ENCODE results near the gene CPA3. TPM values are rescaled to one million over a fixed set of nuclear protein-coding genes. Genes with fewer than 3 reads are reported as not detected.

CPA3 gene
- total RNA-seq, 1 donor from 2014 or later, result not detected

DNA sequence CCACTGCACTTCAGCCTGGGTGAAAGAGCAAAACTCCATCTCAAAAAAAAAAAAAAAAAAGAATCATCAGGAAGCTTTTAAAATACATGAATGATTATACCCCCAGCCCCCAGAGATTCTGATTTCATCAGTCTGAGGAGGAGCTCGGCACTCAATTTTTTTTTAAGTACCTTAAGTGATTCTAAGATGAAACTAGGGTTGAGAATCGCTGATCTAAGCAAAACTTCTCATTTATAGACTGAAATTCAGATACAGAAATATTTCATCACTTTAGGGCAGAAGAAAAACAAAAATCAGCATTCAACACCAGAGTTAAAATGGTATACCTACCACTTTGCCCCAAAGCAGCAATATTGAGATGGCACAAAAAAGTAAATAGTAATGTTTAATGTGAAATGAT lies 24.7 kb downstream of the CPA3 start:
- Mint-ChIP-seq H3K36me3 (ENCODE audit: unreplicated experiment) (no peaks in the 10 kb centered on the region), H3K4me1 (ENCODE audit: low read depth, unreplicated experiment) (no peaks in the 10 kb centered on the region), H3K27ac (ENCODE audit: unreplicated experiment) (no peak overlapping the region), H3K4me3 (ENCODE audit: unreplicated experiment) (no peak overlapping the region), H3K9me3 (ENCODE audit: unreplicated experiment) (no peaks in the 10 kb centered on the region), H3K27me3 (ENCODE audit: unreplicated experiment) (no peaks in the 10 kb centered on the region)
- DNase-seq, result no peak
- TF ChIP-seq, protein P1, sequence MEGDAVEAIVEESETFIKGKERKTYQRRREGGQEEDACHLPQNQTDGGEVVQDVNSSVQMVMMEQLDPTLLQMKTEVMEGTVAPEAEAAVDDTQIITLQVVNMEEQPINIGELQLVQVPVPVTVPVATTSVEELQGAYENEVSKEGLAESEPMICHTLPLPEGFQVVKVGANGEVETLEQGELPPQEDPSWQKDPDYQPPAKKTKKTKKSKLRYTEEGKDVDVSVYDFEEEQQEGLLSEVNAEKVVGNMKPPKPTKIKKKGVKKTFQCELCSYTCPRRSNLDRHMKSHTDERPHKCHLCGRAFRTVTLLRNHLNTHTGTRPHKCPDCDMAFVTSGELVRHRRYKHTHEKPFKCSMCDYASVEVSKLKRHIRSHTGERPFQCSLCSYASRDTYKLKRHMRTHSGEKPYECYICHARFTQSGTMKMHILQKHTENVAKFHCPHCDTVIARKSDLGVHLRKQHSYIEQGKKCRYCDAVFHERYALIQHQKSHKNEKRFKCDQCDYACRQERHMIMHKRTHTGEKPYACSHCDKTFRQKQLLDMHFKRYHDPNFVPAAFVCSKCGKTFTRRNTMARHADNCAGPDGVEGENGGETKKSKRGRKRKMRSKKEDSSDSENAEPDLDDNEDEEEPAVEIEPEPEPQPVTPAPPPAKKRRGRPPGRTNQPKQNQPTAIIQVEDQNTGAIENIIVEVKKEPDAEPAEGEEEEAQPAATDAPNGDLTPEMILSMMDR (IDR thresholded peaks at IDR 0.05; ENCODE audit: partially characterized antibody, unreplicated experiment), result no peak

DNA sequence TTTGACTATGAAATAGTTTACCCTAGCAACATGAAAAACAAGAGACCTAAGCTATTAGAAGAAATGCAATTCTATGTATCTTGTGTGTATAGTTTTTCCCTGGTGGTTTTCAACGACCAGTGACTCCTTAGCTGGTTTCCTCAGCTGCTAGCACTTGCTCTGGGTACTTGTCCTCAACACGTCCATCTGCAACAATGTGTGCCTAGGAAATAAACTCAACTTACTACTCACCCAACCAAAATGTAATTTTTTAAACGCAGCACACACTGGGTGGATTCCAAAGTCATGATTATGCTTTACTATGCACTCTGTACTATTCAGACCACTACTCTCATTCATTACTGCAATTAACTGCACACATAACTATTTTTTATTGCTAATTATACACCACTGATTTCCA lies 31.0 kb downstream of the CPA3 start:
- Mint-ChIP-seq H3K27ac (ENCODE audit: unreplicated experiment) (no peak overlapping the region), H3K4me3 (ENCODE audit: unreplicated experiment) (no peak overlapping the region), H3K27me3 (ENCODE audit: unreplicated experiment) (no peaks in the 10 kb centered on the region), H3K9me3 (ENCODE audit: unreplicated experiment) (no peaks in the 10 kb centered on the region), H3K36me3 (ENCODE audit: unreplicated experiment) (no peaks in the 10 kb centered on the region), H3K4me1 (ENCODE audit: low read depth, unreplicated experiment) (peaks cover 4% of the 10 kb centered on the region)
- no peak for DNase-seq
- TF ChIP-seq, protein P1 (IDR thresholded peaks at IDR 0.05; ENCODE audit: partially characterized antibody, unreplicated experiment), result no peak

DNA sequence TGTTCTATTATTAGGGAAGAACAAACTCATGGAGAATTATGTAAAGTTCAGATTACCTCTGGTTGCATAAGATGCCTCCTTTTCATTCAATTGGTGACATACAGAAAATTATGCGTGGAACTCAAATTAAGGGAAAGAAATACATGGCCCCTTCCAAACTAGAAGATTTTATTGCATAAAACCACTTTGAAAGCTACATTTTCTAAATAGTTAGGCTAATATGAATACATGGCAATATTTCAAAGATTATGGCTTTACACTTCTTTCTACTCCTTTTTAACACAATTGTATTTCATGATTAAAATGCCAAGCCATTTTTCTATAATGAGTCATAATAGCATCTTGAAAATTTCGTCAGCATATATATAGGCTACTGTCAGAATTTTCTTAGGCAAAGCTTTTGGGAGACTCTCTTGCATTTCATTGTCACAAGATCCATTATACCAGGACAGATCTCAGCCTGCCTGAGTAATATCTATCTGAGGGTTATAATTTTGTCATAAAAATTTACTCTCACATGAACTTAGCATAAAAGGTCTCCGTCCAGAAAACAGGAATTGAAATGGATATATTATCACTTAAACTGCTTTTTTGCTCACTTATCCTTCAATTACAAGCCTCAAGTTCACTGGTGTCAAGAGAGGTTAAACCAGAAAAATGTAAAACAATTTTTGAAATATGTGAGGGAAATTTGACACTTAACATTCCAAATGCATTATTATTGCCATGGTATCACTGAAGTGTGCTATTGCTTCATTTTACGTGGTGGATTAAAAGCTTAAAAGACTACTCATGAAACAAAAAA lies 37.1 kb downstream of the CPA3 start:
- Mint-ChIP-seq H3K4me1 (ENCODE audit: low read depth, unreplicated experiment) (no peaks in the 10 kb centered on the region), H3K4me3 (ENCODE audit: unreplicated experiment) (no peak overlapping the region), H3K36me3 (ENCODE audit: unreplicated experiment) (no peaks in the 10 kb centered on the region), H3K27me3 (ENCODE audit: unreplicated experiment) (no peaks in the 10 kb centered on the region), H3K9me3 (ENCODE audit: unreplicated experiment) (no peaks in the 10 kb centered on the region), H3K27ac (ENCODE audit: unreplicated experiment) (no peak overlapping the region)
- TF ChIP-seq, protein P1 (IDR thresholded peaks at IDR 0.05; ENCODE audit: partially characterized antibody, unreplicated experiment), result no peak
- DNase-seq, result no peak

DNA sequence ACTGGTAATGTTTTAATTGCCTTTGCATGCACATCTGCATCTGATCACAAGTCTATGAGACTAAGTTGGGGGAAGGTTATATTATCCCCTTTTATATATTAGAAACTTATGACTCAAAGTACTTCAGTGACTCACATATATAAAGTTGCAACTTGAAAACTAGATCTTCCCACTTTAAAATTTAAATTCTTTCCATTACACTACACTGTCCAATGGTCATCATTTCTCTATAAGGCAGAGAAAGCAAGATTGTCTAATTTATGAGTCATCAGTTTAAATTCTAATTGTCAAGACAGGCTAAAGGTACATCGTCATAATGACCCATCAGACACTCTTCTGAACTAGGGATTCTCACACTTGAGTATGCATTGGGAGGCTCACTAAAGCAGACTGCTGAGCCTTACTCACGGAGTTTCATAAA lies 37.9 kb downstream of the CPA3 start:
- H3K4me1 Mint-ChIP-seq (ENCODE audit: low read depth, unreplicated experiment), result no peaks in the 10 kb centered on the region
- no peak for DNase-seq
- H3K27ac Mint-ChIP-seq (ENCODE audit: unreplicated experiment), result no peak overlapping the region
- no peaks in the 10 kb centered on the region for H3K27me3 Mint-ChIP-seq (ENCODE audit: unreplicated experiment)
- H3K36me3 Mint-ChIP-seq (ENCODE audit: unreplicated experiment), result no peaks in the 10 kb centered on the region
- no peak overlapping the region for H3K4me3 Mint-ChIP-seq (ENCODE audit: unreplicated experiment)
- no peaks in the 10 kb centered on the region for H3K9me3 Mint-ChIP-seq (ENCODE audit: unreplicated experiment)
- TF ChIP-seq, protein P1 (IDR thresholded peaks at IDR 0.05; ENCODE audit: partially characterized antibody, unreplicated experiment), result no peak

DNA sequence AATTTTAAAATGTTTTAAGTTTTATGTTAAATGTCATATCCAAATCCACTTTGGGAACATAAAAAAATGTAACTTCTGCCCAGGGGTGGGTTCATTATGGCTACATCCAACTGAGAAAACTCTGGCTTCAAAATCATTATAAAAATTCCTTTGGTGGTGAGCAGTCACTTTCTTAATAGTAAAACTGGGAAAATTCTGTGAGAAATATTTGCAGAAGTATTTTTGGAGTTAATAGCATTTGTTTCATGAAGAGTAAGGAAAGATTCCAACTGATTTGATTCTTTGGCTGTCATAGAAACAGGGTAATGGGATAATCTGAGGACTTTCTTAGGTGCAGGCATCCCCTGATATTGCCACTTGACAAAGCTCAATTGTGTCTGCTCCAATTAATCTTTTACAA lies 38.8 kb downstream of the CPA3 start:
- no peak for DNase-seq
- no peaks in the 10 kb centered on the region for H3K27me3 Mint-ChIP-seq (ENCODE audit: unreplicated experiment)
- H3K27ac Mint-ChIP-seq (ENCODE audit: unreplicated experiment), result no peak overlapping the region
- no peaks in the 10 kb centered on the region for H3K4me1 Mint-ChIP-seq (ENCODE audit: low read depth, unreplicated experiment)
- H3K36me3 Mint-ChIP-seq (ENCODE audit: unreplicated experiment), result no peaks in the 10 kb centered on the region
- TF ChIP-seq, protein P1 (IDR thresholded peaks at IDR 0.05; ENCODE audit: partially characterized antibody, unreplicated experiment), result no peak
- H3K4me3 Mint-ChIP-seq (ENCODE audit: unreplicated experiment), result no peak overlapping the region
- no peaks in the 10 kb centered on the region for H3K9me3 Mint-ChIP-seq (ENCODE audit: unreplicated experiment)

Data from glutamatergic neuron (in vitro differentiated cells).